GM21526 (cell line): ENCODE results near the gene SPATS2.

Experiments
- ATAC-seq: cut with Tn5 transposase; IDR thresholded peaks from one replicate; pipeline ENCODE4 v1.9.1; 2021; ENCODE audit warnings: moderate library complexity; ENCODE audit not compliant: unreplicated experiment, low FRiP score

The SPATS2 gene

DNA sequence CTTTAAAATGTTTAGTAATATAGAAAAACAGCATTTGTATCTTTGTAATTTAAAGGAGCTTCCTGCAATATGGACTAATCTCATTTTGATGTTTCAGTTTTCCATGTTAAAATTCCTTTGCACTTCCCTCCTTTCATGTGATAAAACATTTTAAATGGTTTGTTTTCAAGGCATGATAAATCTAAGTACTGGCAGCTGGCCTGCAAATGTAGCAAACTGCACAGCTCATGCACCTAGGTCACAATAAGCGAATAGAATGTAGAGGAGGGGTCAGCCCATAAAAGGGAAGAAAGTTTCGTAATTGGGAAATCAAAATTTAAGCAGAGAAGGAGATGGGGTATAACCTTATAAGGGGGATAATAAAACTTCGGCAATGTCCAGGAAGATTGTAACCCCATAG, 91.6 kb downstream of the SPATS2 start:
- no peak for ATAC-seq

DNA sequence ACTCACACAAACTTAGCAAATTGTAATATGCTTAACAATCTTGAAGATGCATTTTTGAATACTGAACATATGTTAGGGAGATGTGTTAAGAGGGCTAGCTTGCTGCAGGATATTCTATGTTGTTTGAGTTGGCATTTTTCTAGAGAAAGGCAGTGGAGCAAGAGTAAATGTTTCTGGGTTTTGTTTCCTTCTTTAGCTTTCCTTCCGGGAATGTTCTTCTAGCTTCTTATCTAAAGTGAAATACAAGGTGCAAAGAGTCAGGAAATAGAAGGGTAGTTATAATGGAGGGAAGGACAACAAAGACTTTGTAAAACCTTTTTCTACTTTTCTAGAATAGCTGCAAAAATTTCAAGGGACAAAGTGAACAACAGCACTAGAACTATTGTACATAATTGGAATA, 94.0 kb downstream of the SPATS2 start:
- ATAC-seq, result no peak

DNA sequence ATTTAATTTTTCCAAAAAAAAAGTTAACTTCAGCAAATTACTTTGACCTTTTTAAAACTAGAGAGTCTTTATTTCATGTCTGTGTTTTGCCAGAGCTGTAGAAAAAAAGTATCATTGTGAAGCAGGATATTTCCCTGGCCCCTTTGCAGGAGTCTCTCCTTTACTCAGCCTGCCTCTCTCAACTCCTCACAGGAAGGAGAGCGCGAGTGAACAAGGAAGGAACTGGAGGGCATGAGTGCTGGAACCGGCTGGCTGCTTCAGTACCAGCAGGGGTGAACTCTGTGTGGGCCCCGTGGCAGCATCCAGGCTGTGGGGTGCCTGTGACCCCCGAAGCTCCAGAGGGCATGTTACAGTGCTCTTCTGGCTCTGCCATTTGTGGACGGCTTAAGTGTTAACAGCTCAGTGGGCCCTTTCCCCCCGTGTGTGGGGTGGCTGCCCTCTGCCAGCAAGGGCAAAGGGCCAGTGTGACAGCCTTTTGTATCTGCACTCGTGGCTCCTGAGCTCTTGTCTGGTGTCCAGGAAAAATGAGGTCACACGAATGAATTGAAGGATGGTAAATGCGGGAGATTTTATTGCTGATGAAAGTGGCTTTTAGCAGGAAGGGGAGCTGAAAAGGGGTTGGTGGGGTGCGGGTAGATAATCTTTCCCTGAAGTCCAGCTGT, 95.0 kb downstream of the SPATS2 start:
- ATAC-seq, result no peak

DNA sequence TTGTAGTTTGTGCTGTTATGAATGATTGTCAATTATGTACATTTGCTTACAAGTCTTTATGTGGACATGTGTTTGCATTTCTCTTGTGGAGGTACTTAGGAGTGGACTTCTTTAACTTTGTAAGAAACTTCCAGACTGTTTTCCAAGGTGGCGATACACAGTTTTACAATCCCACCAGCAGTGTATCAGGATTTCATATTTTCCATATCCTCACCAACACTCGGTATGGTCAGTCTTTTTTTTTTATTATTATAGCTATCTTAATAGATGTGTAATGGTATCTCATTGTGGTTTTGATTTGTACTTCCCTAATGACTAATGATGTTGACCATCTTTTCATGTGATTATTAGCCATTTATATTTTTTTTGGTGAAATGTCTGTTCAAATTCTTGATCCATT, 97.9 kb downstream of the SPATS2 start:
- ATAC-seq, result no peak

DNA sequence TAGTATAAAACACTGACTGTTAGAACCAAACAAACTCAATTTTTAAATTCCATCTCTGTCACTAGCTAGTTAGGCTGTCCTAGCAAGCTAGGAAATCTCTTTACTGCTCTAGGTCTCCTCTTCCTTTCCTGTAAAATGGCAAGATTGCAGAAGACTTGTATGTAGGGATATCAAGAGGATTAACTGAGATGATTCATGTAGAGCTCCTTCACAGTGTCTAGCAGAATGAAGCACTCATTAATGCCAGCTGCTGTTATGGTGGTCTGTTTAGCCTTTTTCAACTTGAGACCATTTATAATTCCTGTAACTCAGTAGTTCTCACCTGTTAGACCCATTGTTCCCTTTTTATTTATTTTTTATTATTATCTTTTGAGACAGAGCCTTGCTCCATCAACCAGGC, 103.7 kb downstream of the SPATS2 start:
- no peak for ATAC-seq

DNA sequence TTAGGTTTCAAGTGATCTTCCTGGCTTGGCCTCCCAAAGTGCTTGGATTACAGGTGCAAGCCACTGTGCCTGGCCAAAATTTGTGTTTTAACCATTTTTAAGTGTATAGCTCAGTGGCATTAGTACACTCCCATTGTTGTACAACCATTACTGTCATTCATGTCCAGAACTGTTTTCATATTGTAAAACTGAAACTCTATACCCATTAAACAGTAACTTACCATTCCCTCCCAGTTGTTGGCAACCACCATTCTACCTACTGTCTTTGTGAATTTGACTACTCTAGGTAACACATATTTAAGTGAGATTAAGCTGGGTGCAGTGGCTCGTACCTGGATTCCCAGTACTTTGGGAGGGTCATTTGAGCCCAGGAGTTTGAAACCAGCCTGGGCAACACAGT, 104.3 kb downstream of the SPATS2 start:
- no peak for ATAC-seq

DNA sequence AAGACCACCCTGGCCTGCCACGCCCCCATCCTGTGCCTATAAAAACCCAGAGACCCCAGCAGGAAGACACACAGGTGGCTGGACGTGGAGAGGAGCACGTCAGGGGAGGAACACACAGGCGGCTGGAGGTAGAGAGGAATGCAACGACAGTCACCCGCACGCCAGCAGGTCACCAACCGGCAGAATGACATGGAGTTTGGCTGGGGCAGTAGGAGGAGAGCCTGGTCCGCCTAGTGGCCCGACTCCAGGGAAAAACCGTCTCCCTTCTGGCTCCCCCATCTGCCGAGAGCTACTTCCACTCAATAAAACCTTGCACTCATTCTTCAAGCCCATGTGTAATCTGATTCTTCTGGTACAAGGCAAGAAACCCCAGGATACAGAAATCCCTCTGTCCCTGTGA, 108.8 kb downstream of the SPATS2 start:
- no peak for ATAC-seq

DNA sequence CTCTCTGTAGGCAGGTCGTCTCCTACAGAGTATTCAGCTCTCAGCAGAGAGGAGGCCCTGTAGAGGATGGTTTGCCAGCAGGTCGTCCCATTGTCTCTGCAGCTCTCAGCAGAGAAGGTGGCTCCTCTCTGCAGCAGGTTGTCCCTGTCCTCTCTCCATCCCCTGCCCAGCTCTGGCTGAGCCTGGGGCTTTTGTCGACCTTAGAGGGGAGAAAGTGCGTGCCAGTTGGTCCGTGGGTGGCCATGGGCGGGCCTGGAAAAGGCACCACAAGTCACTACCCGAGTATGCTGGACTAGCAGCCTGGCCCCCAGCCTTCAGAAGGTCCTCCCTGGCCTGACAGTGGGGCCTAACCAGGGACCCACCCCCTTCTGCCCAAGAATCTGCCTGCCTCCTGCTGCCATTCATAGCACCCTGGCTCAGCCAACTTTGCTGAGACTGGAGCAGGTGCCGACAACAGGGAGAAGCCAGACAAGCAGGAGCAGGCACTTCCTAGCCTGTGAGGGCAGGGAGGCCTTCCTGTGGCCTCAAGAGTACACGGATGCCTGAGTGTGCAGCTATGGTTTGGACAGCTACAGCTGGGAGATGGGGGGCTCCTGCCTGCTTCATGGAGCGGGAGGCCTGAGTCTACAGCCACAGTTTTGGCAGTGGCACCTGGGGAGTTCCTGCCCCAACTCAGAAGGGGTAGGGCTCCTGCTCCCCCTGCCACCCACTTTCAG, 111.8 kb downstream of the SPATS2 start:
- no peak for ATAC-seq

DNA sequence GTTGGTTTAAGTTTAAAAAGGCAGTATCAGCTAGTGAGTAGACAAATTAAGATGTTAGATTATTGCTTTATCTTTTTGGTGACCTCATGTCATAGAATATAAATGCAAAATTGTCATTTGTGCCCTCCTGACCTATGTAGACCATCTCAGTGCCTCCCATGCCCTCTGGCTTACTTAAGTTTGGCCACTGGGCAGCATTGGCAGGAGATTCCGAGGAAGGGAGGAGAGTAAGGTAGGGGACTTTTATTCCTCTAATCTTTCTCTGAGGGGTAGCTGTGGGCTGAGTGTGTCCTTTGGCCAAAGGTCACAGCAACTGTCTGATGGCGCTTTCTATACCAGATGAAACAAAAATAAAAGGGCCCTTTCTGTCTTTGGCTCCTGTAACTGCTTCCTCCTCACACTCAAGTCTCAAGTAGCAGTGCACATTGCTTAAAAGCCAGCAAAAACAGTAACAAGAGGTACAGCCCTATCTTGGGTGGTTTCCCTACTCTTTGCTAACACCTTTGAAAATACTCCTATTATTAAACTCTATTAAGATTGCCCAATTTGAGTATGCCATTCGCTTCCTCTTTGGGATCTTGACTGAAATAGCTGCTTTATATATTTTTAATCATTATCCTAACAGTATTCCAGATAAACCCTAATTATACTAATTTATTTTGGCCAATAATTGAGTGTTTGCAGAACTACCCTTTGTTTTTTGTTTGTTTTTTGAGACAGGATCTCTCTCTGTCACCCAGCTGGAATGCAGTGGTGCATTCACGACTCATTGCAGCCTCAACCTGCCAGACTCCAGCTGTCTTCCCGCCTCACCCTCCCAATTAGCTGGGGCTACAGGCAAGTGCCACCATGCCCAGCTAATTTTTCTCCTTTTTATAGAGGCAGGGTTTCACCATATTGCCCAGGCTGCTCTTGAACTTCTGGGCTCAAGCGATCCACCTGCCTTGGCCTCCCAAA, 115.1 kb downstream of the SPATS2 start:
- ATAC-seq, result no peak

DNA sequence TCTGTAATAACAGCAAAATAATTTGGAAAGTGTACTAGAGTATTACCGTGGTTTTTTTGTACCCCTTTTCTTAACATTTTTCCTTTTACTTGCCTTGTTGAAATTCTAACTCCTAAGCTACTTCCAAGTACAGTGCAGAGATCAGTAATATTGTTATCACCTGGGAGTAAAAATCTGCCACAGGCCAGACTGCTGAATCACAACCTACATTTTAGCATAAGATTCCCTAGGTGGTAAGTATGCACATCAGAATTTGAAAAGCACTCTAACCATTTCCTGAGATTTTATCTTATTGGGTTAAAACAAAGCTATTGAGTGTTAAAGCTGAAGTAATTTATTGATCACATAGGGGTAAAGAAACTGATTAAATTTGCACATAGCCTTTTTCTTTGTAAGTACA, 116.4 kb downstream of the SPATS2 start:
- no peak for ATAC-seq

DNA sequence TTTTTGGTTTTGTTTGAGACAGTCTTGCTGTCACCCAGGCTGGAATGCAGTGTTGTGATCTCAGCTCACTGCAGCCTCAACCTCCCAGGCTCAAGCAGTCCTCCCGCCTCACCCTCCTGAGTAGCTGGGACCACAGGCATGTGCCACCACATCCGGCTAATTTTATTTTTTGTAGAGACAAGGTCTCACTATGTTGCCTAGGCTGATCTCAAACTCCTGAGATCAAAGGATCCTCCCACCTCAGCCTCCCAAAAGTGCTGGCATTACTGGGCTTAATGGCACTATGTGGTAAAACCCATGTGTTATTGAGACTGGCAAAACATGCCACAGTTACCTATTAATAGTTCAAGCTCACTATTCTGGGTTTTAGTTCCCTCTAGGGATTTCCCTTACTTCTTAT, 120.3 kb downstream of the SPATS2 start:
- no peak for ATAC-seq

DNA sequence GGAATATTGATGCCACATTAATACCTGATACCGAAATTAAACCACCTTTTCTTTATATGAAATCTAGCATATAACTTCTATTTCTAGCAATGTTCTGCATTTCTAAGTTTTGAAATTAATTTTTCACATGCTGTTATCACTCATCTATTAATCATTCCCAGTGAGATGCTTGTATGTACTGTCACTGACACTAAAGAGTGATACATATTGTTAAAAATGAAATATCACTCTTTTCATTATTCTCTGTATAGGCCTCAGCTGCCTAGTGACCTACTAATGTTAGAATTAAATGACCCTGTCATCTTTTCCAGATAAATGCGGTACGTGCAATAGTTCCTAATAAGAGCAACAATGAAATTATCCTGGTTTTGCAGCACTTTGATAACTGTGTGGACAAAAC, 121.9 kb downstream of the SPATS2 start:
- ATAC-seq, result no peak

DNA sequence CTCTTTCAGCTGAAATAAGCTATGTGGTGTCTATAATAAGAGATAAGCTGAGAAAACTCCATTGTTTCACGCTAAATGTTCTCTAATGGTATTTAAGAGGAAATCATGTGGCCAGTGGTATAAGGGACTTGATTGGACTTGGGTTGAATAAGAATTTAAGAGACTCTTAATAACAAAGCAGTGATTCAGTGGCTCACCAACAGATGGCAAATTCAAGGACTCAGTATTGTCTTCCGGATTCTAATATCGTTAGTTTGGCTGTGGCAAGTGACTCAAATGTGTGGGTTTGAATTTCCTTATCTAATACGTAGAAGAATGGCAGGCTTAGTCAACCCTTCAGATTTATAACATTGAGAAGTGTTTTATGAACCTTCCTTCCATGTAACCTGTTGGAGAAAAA, 122.5 kb downstream of the SPATS2 start:
- no peak for ATAC-seq

DNA sequence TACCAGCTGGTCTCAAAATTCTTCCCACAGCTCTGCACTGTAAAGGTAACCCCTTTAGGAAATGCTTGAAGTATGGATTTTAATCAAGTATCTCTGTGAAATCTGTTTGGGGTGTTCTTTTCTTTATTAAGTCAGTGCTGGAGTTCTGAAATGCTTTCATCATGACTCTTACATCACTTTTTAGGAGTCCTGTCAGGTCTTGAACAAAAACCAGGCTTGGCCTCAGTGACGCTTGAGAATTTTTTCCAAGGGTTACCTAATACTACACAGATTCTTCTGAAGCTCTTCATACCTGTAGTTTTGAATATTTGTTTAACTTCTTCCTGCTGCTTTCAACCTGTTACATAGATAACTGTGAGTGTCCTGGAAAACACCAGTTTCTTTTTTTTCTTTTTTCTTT, 124.6 kb downstream of the SPATS2 start:
- ATAC-seq, result no peak

DNA sequence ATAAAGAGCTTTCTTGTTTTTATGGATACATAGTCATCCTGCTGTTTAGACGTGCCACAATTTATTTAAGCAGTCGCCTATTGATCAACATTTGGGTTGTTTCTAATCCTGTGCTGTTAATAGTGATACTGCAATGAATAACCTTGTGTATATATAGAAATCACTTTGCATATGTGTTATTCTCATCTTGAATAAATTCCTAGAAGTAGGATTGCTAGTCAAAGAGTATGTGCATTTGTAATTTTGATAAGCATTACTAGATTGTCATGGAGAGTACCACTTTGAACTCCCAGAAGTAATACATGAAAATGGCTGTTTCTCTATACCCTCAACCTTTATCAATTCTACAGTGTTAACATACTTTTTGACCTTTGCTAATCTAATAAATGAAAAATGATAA, 126.6 kb downstream of the SPATS2 start:
- no peak for ATAC-seq

DNA sequence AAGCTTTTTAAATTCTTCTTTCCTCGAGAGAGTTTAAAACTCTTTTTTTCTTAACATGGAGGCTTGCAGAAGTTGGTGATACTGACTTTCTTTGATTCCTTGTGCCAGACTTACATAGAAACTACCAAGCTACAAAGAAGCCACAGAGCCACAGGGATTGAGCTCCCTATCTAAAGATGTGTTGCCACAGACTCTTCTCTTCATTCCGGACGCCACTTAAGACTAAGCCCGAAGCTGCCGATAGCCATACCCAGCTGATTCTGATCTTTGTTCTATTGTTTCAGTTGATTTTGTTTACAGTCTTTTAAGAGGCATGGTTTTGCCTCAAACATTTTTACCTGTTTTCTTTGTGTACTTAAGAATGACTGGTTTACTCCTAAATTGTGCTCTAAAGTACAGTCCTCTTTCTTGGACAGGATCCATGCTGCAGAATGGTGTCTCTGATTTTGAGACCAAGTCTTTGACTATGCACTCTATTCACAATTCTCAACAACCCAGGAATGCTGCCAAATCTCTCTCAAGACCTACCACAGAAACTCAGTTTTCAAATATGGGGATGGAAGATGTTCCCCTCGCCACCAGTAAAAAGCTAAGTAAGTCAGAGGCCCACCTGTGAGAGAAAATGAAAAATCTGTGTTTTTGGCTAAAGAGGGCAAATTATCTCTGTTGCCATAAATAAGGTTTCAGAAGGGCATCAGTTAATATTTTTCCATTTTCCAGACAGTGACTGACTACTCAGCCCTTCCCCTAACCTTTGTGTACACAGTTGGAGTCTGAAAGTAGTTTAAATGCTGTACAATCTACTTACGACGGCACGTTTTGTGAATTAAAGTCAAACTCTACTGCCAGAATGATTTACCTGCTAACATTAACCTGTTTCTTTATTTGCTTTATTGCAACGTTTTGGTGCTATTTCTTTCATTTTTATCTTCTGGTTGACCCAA, 129.4 kb downstream of the SPATS2 start:
- no peak for ATAC-seq

DNA sequence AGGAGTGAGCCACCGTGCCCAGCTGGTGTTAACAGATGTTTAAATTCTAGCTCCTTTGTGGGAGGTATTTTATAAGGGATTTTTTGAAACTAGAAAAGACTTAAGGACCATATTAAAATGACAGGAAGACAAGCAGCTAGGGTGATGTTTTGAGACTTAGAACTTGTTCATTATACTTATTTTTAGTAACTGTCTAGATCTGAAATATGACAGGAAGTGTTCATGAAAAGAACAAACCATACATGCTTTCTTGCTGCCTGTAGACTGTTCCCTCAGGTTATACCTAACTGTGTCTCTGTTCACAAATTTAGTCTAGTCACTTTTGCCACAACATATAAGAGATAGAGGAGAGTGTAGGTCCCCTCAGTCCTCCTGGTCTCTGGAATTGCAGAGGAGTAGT, 134.6 kb downstream of the SPATS2 start:
- no peak for ATAC-seq

DNA sequence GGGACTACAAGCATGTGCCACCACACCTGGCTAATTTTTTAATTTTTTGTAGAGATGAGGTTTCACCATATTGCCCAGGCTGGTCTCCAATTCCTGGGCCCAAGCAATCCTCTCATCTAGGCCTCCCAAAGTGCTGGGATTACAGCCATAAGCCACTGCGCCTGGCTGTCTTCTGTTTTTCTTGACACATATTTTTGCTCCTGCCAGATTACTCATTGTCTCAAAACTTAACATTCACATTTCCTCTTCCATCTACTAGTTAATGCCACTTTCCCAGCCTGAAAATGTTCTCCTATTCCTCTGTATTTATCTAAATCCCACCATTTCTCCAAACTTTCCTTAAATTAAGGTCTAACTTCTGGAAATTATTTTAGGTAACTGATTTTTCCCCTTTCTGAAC, 135.3 kb downstream of the SPATS2 start:
- no peak for ATAC-seq

DNA sequence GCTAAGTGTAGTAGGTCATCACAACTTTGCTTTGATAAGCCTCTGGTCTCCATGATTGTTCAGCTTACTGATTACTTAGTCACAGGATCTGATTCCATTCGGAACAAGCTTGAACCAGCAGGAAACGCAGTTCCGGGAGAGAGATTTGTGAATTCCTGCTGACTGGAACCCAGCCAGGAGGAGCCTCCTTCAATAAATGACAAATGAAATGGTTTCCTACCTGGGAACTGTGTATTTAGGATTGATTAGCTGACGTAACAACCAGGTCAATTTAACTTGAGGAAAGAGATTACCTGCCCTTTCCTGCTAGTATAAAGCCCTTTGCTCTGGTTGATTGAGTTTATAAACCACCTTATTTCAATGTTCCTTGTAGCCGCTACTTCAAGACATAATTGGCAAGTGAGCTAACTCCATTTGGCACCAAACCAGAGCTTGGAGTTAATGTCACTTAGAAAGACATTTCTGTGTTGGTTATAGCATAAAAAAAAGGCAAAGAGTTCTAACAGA, 136.5 kb downstream of the SPATS2 start:
- ATAC-seq, result no peak

DNA sequence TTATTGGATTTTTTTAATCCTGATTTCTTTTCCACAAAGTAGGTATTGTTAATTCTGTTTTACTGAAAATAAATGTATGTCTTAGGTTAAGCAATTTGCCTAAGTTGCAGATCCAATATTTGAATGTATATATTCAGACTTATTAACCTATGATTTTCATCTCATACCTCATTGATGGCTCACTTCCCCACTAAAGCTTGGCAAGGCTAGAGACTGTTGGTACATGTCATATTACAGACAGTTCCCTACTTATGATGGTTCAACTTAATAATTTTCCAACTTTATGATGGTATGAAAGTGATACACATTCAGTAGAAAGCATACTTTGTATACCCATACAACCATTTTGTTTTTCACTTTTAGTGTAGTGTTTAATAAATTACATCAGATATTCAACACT, 138.4 kb downstream of the SPATS2 start:
- ATAC-seq, result no peak
